ENCODE results near the gene SLC37A2.

Gene SLC37A2

GRCh38 chr11:125112208-125112604 lies 49.1 kb downstream of the SLC37A2 start:
- no peak for DNase-seq

- peak; percentile 53 for DNase-seq
Measured at GRCh38 chr11:125114518-125114917, 51.4 kb downstream of the SLC37A2 start.

GRCh38 chr11:125117429-125117828 lies 54.3 kb downstream of the SLC37A2 start:
- no peak for DNase-seq

GRCh38 chr11:125123194-125123946 lies 60.3 kb downstream of the SLC37A2 start:
- no peak for DNase-seq

- DNase-seq: peak; percentile 89
Measured at GRCh38 chr11:125123947-125124617, 61.0 kb downstream of the SLC37A2 start.

GRCh38 chr11:125124618-125124992 lies 61.5 kb downstream of the SLC37A2 start:
- DNase-seq: no peak

- no peak for DNase-seq
Measured at GRCh38 chr11:125128450-125128849, 65.3 kb downstream of the SLC37A2 start.

GRCh38 chr11:125129316-125129993 lies 66.3 kb downstream of the SLC37A2 start:
- DNase-seq: no peak

GRCh38 chr11:125132071-125132470 lies 69.0 kb downstream of the SLC37A2 start:
- DNase-seq: no peak

GRCh38 chr11:125132596-125132995 lies 69.5 kb downstream of the SLC37A2 start:
- no peak for DNase-seq

- DNase-seq: no peak
Measured at GRCh38 chr11:125136001-125136400, 72.9 kb downstream of the SLC37A2 start.

- no peak for DNase-seq
Measured at GRCh38 chr11:125138966-125139365, 75.9 kb downstream of the SLC37A2 start.

- no peak for DNase-seq
Measured at GRCh38 chr11:125139778-125140177, 76.7 kb downstream of the SLC37A2 start.

All from DMS53 (cell line).